Heart right ventricle (tissue), 16 donors: ENCODE results near the gene MX1. TPM values are rescaled to one million over a fixed set of nuclear protein-coding genes. Genes with fewer than 3 reads are reported as not detected.

Experiments used
- ATAC-seq, 8 donors: fragments of 200-7000 bp; cut with Tn5 transposase; one replicate each; pipeline ENCODE4 v1.9.1; 2020; ENCODE audit warnings: mild to moderate bottlenecking in 8 of 8, moderate library complexity in 8 of 8, moderate number of reproducible peaks in 1 of 8
- DNase-seq, 2 donors: peaks; one replicate each; pipeline ENCODE4 v3.0.0-alpha.2; 2020
- H3K27ac ChIP-seq, 10 donors: fragments of 200-600 bp; sonication (generic) in 2 of 10; one replicate each; pipeline versions ENCODE4 v1.5.0 to v1.8.0; 2020 to 2022; ENCODE audit warnings: mild to moderate bottlenecking in 3 of 10
- H3K27me3 ChIP-seq, 7 donors: fragments of 200-600 bp; one replicate each; pipeline ENCODE4 v1.8.0; 2021 to 2022; ENCODE audit warnings: mild to moderate bottlenecking in 2 of 7
- H3K36me3 ChIP-seq, 9 donors: fragments of 200-600 bp; sonication (generic) in 1 of 9; one replicate each; pipeline versions ENCODE4 v1.5.0 to v1.8.0; 2020 to 2022; ENCODE audit warnings: mild to moderate bottlenecking in 2 of 9
- H3K4me1 ChIP-seq, 9 donors: fragments of 200-600 bp; sonication (generic) in 1 of 9; one replicate each; pipeline versions ENCODE4 v1.5.0 to v1.8.0; 2020 to 2022; ENCODE audit warnings: mild to moderate bottlenecking in 4 of 9
- H3K4me3 ChIP-seq, 10 donors: fragments of 200-600 bp; sonication (generic) in 2 of 10; one replicate each; pipeline versions ENCODE4 v1.5.0 to v1.8.0; 2020 to 2022; ENCODE audit warnings: mild to moderate bottlenecking in 7 of 10, moderate library complexity in 2 of 10
- H3K9me3 ChIP-seq, 11 donors: fragments of 200-600 bp in 10 of 11; sonication (generic) in 2 of 11; one replicate each; pipeline versions ENCODE4 v1.5.0 to v1.8.0; 2013 to 2022; ENCODE audit warnings: mild to moderate bottlenecking in 2 of 11, control low read depth in 1 of 11, moderate library complexity in 1 of 11
- WGBS, 2 donors: extraction: QIAGEN DNeasy Blood & Tissue Kit; methylation state at CpG; one replicate each; pipeline ENCODE4 v1.1.7; 2013; ENCODE audit warnings: inconsistent platforms in 1 of 2; 5-methylcytosine and 5-hydroxymethylcytosine counted together
- intact Hi-C, 10 donors: fragments of 100-400 bp; cut with DNase I; formaldehyde crosslinking; loops; one replicate each; pipeline versions ENCODE4 v1.11.1 to v1.14.2; 2022
- polyA plus RNA-seq, 2 donors: library from polyadenylated mRNA; stranded (reverse); fragments of 200-250 nt; gene quantifications; one replicate each; pipeline ENCODE4 v1.2.3, GENCODE V29; 2013
- total RNA-seq, 10 donors: library from RNA; stranded (reverse); fragmentation: NEBNext Ultra II Directional in 3 of 10; extraction: Animal tissue kit (Norgen Biotek cat#: 25700) in 3 of 10; gene quantifications; one replicate each; pipeline versions ENCODE4 v1.2.1 to v1.2.4, GENCODE V29; 2021 to 2023
- TF ChIP-seq, protein P1 (sequence below), 9 donors: fragments of 200-600 bp; sonication (generic) in 2 of 9; IDR thresholded peaks; one replicate each; pipeline versions ENCODE4 v1.5.0 to v1.8.0; 2021 to 2022; ENCODE audit warnings: antibody characterized with exemption in 9 of 9, mild to moderate bottlenecking in 5 of 9, moderate library complexity in 1 of 9
- donor health status: Arrhythmogenic right ventricular cardiomyopathy.
- donor health status: ischemic (EF 13 %, LVEDD 7.1; RV severe dilation, severe dysfunction).
- donor health status: healthy with polysubstance abuse.
- donor health status: DM: no; HTN: yes; CAD: no.
- donor health status: DM: no; HTN: no; CAD: no.
- donor health status: ischemic (EF 25% LVEDD 6.9; RV normal size, moderate dysfunction).
- donor health status: ischemic (EF 25% LVEDD 5.7; RV mildly dilated, moderate dysfunction).
- donor health status: healthy.
- donor health status: DM: yes; HTN: yes; CAD: no.
- donor health status: Ischemic cardiomyopathy.
- donor health status: ischemic (EF 35%, LVEDD 5.7; RV mildly dilated, moderate dysfunction).
- donor health status: nonischemic (EF 11% LVEDD 7.7; RV severe dilation, severe dysfunction).
- donor health status: DM: yes; HTN: yes; CAD: no.
- donor health status: PGD.
- donor health status: ischemic (EF 29% LVEDD 5.4; RV normal size, mild dysfunction).
- donor health status: nonischemic (EF 23%, LVEDD 6.1; RV moderate dilation, normal function).

MX1 gene
- total and polyA plus RNA-seq, 12 donors = 5.4 to 50.0 (median 18.1) TPM

DNA sequence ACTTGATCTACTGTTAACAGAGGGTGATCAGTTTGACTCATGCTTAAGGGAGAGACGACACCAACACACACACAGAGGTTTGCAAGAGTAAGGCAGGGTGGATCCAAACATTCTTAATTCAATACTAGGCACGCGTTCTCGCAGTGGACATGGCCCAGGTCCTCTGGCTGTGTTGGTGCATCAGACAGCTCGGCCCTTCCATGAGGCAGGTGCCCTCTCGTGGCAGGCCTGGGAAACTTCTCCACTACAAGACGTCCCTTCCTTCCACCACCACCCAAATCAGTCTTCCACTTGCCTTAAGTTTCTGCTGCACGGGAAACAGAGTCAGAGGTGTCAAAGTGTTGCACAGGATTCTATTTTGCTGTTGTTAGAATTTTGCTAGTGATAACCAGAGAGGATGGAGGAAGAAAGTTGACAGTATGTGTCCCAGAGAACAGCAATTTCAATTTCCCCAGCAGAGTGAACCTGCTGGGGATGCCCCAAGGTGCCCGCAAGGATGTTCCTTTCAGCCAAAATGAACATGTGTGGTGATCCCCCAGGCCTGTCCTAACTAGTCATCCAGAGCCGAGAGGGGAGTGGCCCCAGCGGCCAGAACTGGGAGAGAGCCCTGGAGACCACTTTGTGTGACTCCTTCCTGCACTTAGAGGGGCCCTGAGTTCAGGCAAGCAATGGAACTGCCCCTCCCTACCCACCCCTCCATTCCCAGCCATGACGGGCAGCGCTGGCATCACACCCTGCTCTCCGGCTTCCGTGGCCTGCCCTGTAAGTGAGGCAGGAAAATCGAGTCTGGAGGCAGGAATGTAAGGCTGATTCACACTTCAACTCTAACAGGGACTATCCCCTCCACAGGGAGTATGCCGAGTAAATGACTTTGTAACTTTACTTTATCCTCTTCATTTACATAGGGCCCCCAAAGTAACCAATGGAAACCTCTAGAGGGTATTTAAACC lies 34.8 kb downstream of the MX1 start:
- Histone ChIP-seq H3K27me3 (no peaks in the 10 kb centered on the region), H3K9me3 (no peaks in the 10 kb centered on the region), H3K27ac (no peak overlapping the region), H3K4me3 (no peak overlapping the region), H3K4me1 (no peaks in the 10 kb centered on the region), H3K36me3 (peaks cover 0 to 41% (median 7%) of the 10 kb centered on the region in 9 donors)
- ATAC-seq = peak; percentile 81 to 93 (median 88)
- TF ChIP-seq, protein P1, sequence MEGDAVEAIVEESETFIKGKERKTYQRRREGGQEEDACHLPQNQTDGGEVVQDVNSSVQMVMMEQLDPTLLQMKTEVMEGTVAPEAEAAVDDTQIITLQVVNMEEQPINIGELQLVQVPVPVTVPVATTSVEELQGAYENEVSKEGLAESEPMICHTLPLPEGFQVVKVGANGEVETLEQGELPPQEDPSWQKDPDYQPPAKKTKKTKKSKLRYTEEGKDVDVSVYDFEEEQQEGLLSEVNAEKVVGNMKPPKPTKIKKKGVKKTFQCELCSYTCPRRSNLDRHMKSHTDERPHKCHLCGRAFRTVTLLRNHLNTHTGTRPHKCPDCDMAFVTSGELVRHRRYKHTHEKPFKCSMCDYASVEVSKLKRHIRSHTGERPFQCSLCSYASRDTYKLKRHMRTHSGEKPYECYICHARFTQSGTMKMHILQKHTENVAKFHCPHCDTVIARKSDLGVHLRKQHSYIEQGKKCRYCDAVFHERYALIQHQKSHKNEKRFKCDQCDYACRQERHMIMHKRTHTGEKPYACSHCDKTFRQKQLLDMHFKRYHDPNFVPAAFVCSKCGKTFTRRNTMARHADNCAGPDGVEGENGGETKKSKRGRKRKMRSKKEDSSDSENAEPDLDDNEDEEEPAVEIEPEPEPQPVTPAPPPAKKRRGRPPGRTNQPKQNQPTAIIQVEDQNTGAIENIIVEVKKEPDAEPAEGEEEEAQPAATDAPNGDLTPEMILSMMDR (IDR thresholded peaks at IDR 0.05) = peak; percentile 62 to 85 (median 80)
- 36% methylated on average over 17 of the region's 17 CpGs for WGBS, 2 donors
- intact Hi-C loops = loop anchor here (1.0 to 10.0 kb wide), 9 partner anchors 59 to 340 kb away; no protein-coding TSS in a partner anchor
- peak; percentile 71 to 72 for DNase-seq

- 85 to 88% methylated on average over 4 of the region's 4 CpGs for WGBS, 2 donors
- ATAC-seq (no peak), DNase-seq (no peak)
- Histone ChIP-seq H3K36me3 (no peaks in the 10 kb centered on the region), H3K27me3 (peaks cover 0 to 35% (median 16%) of the 10 kb centered on the region in 7 donors), H3K4me3 (no peak overlapping the region), H3K9me3 (no peaks in the 10 kb centered on the region), H3K27ac (no peak overlapping the region), H3K4me1 (no peaks in the 10 kb centered on the region)
- intact Hi-C loops = loop anchor here in 2 of 10 donors (10.0 kb wide), 1 partner anchor 340 kb away; no protein-coding TSS in a partner anchor
- TF ChIP-seq, protein P1 (IDR thresholded peaks at IDR 0.05) = no peak
Observed at GRCh38 chr21:41465176-41465781, 39.2 kb downstream of the MX1 start.

DNA sequence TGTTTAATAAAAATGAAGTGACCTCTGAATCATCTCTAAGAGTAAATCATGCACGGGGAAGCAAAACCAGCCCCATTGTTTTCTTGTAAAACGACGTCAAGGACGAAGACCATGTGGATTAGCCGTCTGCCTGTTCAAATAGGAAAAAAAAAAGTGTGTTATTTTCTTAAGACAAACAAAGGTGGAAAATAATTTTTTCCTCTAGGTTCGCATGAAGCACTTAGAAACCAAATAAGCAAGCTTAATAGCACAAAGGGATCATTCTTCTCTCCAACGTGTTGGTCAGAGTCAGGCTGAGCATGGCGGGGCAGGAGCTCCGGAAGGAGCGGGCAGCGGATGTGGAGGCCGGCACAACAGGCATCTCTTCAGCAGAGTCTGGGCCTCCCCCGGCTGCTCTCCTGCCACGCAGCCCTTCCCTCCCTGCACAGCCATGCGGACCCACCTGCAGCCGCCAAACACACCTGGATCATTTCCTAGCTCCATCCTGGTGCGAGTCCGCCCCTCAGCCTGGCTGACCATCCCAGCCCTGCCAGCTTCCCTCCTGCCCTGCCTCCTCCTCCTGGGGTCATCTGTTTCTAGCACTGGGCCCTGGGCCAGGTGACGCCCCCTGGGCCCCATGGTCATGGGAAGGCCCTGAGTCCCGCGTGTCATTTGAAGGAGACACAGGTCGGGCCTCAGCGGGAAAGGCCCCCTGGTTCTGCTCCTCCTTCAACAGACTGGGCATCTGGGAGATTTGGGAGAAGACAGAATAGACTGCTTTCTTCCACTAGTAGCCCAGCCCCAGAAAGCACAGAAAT lies 40.2 kb downstream of the MX1 start:
- DNase-seq (no peak), ATAC-seq (peak in 1 of 8 donors; percentile 33)
- H3K36me3 ChIP-seq = no peaks in the 10 kb centered on the region
- intact Hi-C loops = loop anchor here in 2 of 10 donors (10.0 kb wide), 1 partner anchor 341 kb away; no protein-coding TSS in a partner anchor
- TF ChIP-seq, protein P1 (IDR thresholded peaks at IDR 0.05) = no peak
- H3K4me1 ChIP-seq = no peaks in the 10 kb centered on the region
- no peaks in the 10 kb centered on the region for H3K9me3 ChIP-seq
- H3K27ac ChIP-seq = no peak overlapping the region
- 84 to 85% methylated on average over 23 of the region's 23 CpGs for WGBS, 2 donors
- peaks cover 0 to 44% (median 22%) of the 10 kb centered on the region in 7 donors for H3K27me3 ChIP-seq
- no peak overlapping the region for H3K4me3 ChIP-seq

GRCh38 chr21:41470054-41470453 lies 44.0 kb downstream of the MX1 start:
- no peak for ATAC-seq
- intact Hi-C loops = no loop called here
- 47 to 49% methylated on average over 5 of the region's 5 CpGs for WGBS, 2 donors

More at GRCh38 chr21:41470054-41470453, 44.0 kb downstream of the MX1 start:
- H3K4me1 ChIP-seq = no peaks in the 10 kb centered on the region
- no peak overlapping the region for H3K27ac ChIP-seq
- TF ChIP-seq, protein P1 (IDR thresholded peaks at IDR 0.05) = no peak
- H3K4me3 ChIP-seq = no peak overlapping the region
- H3K27me3 ChIP-seq = peaks cover 0 to 68% (median 40%) of the 10 kb centered on the region in 7 donors
- DNase-seq = no peak
- no peaks in the 10 kb centered on the region for H3K9me3 ChIP-seq
- no peaks in the 10 kb centered on the region for H3K36me3 ChIP-seq
